Erythroblast (primary cell): ENCODE measurements around the gene SFXN4.

Source experiments
- GATA1 ChIP-seq: IDR thresholded peaks from 2 replicates; pipeline ENCODE4 v1.6.1; 2011; ENCODE audit warnings: low read depth, mild to moderate bottlenecking, control low read depth, low read length, moderate library complexity
- POLR2A ChIP-seq: IDR thresholded peaks from 2 replicates; pipeline ENCODE4 v1.6.1; 2011; ENCODE audit warnings: mild to moderate bottlenecking, low read length

DNA sequence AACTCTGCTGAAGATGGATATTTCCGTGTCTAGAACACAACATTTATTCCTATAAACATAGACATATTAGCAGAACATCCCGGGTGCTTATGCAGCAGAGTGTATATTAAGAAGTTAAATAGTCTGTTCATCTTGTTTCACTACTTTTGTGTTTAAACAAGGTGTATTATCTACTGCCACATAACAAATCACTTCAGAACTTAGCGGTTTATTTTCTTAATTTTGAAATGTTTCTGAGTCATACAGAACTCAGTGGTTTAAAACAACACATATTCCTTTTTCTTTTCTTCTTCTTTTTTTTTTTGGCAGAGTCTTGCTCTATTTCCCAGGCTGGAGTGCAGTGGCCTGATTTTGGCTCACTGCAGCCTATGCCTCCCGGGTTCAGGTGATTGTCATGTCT is 35.8 kb downstream of the SFXN4 start:
- TF ChIP-seq POLR2A: no peak
- no peak for TF ChIP-seq GATA1
